ENCODE data around the gene SUCO.

GRCh38 chr1:172637522-172637921 is 104.6 kb downstream of the SUCO start:
- TF ChIP-seq EZH2 (IDR thresholded peaks at IDR 0.05; ENCODE audit: borderline replicate concordance): no peak
- TF ChIP-seq CTCF (IDR thresholded peaks at IDR 0.05; ENCODE audit: poor library complexity): no peak
